ENCODE measurements around the gene C6orf89.
"Not testable (repeated sequence)": the region's sequence is repeated elsewhere in the genome, so short reads cannot be mapped to it uniquely, and the experiment has no call there.

C6orf89 gene

GRCh38 chr6:36917541-36918193 lies 31.9 kb downstream of the C6orf89 start:
- in situ Hi-C loops (cut with MboI; ENCODE audit: low sequenced_read_pairs), result no loop called here

GRCh38 chr6:36920049-36920448 lies 34.3 kb downstream of the C6orf89 start:
- in situ Hi-C loops (cut with MboI; ENCODE audit: low sequenced_read_pairs), result no loop called here

- in situ Hi-C loops (cut with MboI; ENCODE audit: low sequenced_read_pairs), result no loop called here
Measured at GRCh38 chr6:36920546-36920945, 34.8 kb downstream of the C6orf89 start.

- in situ Hi-C loops (cut with MboI; ENCODE audit: low sequenced_read_pairs), result no loop called here
Measured at GRCh38 chr6:36924131-36924530, 38.4 kb downstream of the C6orf89 start.

- in situ Hi-C loops (cut with MboI; ENCODE audit: low sequenced_read_pairs), result no loop called here
Measured at GRCh38 chr6:36924778-36925374, 39.1 kb downstream of the C6orf89 start.

GRCh38 chr6:36925809-36926208 lies 40.1 kb downstream of the C6orf89 start:
- in situ Hi-C loops (cut with MboI; ENCODE audit: low sequenced_read_pairs), result no loop called here

- in situ Hi-C loops (cut with MboI; ENCODE audit: low sequenced_read_pairs), result no loop called here
Measured at GRCh38 chr6:36926708-36927513, 41.2 kb downstream of the C6orf89 start.

GRCh38 chr6:36927691-36928546 lies 42.2 kb downstream of the C6orf89 start:
- in situ Hi-C loops (cut with MboI; ENCODE audit: low sequenced_read_pairs), result no loop called here

GRCh38 chr6:36928547-36928918 lies 42.8 kb downstream of the C6orf89 start:
- in situ Hi-C loops (cut with MboI; ENCODE audit: low sequenced_read_pairs), result no loop called here

GRCh38 chr6:36929152-36929551 lies 43.4 kb downstream of the C6orf89 start:
- in situ Hi-C loops (cut with MboI; ENCODE audit: low sequenced_read_pairs), result no loop called here

- in situ Hi-C loops (cut with MboI; ENCODE audit: low sequenced_read_pairs), result no loop called here
Measured at GRCh38 chr6:36929607-36930006, 43.9 kb downstream of the C6orf89 start.

- in situ Hi-C loops (cut with MboI; ENCODE audit: low sequenced_read_pairs), result no loop called here
Measured at GRCh38 chr6:36930483-36930882, 44.7 kb downstream of the C6orf89 start.

- in situ Hi-C loops (cut with MboI; ENCODE audit: low sequenced_read_pairs), result no loop called here
Measured at GRCh38 chr6:36933102-36933501, 47.4 kb downstream of the C6orf89 start.

GRCh38 chr6:36933519-36933918 lies 47.8 kb downstream of the C6orf89 start:
- in situ Hi-C loops (cut with MboI; ENCODE audit: low sequenced_read_pairs), result no loop called here

- in situ Hi-C loops (cut with MboI; ENCODE audit: low sequenced_read_pairs), result no loop called here
Measured at GRCh38 chr6:36934901-36935300, 49.1 kb downstream of the C6orf89 start.

- in situ Hi-C loops (cut with MboI; ENCODE audit: low sequenced_read_pairs), result no loop called here
Measured at GRCh38 chr6:36936824-36937223, 51.1 kb downstream of the C6orf89 start.

GRCh38 chr6:36937896-36938295 lies 52.1 kb downstream of the C6orf89 start:
- in situ Hi-C loops (cut with MboI; ENCODE audit: low sequenced_read_pairs), result no loop called here

- in situ Hi-C loops (cut with MboI; ENCODE audit: low sequenced_read_pairs), result no loop called here
Measured at GRCh38 chr6:36938536-36938935, 52.8 kb downstream of the C6orf89 start.

- in situ Hi-C loops (cut with MboI; ENCODE audit: low sequenced_read_pairs), result not testable (repeated sequence)
Measured at GRCh38 chr6:36939005-36939404, 53.3 kb downstream of the C6orf89 start.

GRCh38 chr6:36940027-36940426 lies 54.3 kb downstream of the C6orf89 start:
- in situ Hi-C loops (cut with MboI; ENCODE audit: low sequenced_read_pairs), result no loop called here

GRCh38 chr6:36941561-36941960 lies 55.8 kb downstream of the C6orf89 start:
- in situ Hi-C loops (cut with MboI; ENCODE audit: low sequenced_read_pairs), result not testable (repeated sequence)

Data from HL-60/S4 treated with retinoic acid at 250 ng/mL for 4 days and 3 days (cell line).